Endothelial cell of umbilical vein (primary cell): ENCODE measurements around the gene PER1. TPM values are rescaled to one million over a fixed set of nuclear protein-coding genes. Genes with fewer than 3 reads are reported as not detected.
A peak's percentile ranks its signal among the peaks of the same experiment; 100 is the strongest.

Experiments used
- BruUV-seq: library from RNA; stranded (reverse); fragments of 400-500 nt; replicated peaks from 2 replicates; lab custom pipeline; 2021; lab: Mats Ljungman, UMichigan
- CTCF ChIA-PET: fragments of 300-600, 350-600 bp; sonication (Branson Sonifier 250); formaldehyde crosslinking; loops from one replicate; lab custom pipeline; 2021; ENCODE audit warnings: antibody characterized with exemption, inconsistent platforms; lab: Charles Lee
- POLR2A ChIA-PET: fragments of 300-600, 350-600 bp; sonication (Branson Sonifier 250); formaldehyde crosslinking; loops from one replicate; lab custom pipeline; 2021; ENCODE audit warnings: antibody characterized with exemption, inconsistent platforms; lab: Charles Lee
- DNase-seq: peaks from one replicate; pipeline ENCODE4 v3.0.0-alpha.2; 2011; ENCODE audit warnings: low read depth, low spot score
- FAIRE-seq: peaks from 2 replicates; lab custom pipeline; 2011; peaks lifted over from hg19 to GRCh38; lab: Jason Lieb, UNC
- H2AFZ ChIP-seq: 2 replicates; pipeline ENCODE4 v1.6.0; 2012; ENCODE audit warnings: low read depth, low read length, control low read depth, inconsistent platforms
- H3K27ac ChIP-seq: 2 replicates; pipeline ENCODE4 v1.5.1; 2011; ENCODE audit warnings: low read depth, mild to moderate bottlenecking, control low read depth, low read length, moderate library complexity; ENCODE audit not compliant: insufficient read depth
- H3K27me3 ChIP-seq, 2 experiments: 2 replicates each; pipeline versions ENCODE4 v1.6.0 to v1.6.1; 2011; ENCODE audit warnings: low read length in 2 of 2, mixed read lengths in 1 of 2; ENCODE audit not compliant: control insufficient read depth in 2 of 2, insufficient read depth in 2 of 2
- H3K36me3 ChIP-seq, 2 experiments: 2 replicates in 1 of 2; 3 replicates in 1 of 2; pipeline ENCODE4 v1.5.1; 2011; ENCODE audit warnings: low read length in 2 of 2, mild to moderate bottlenecking in 1 of 2, moderate library complexity in 1 of 2; ENCODE audit not compliant: control insufficient read depth in 2 of 2, insufficient read depth in 2 of 2; ENCODE audit errors: extremely low read depth in 1 of 2
- H3K4me1 ChIP-seq: 3 replicates; pipeline ENCODE4 v1.5.1; 2011; ENCODE audit warnings: mild to moderate bottlenecking, low read length; ENCODE audit not compliant: control insufficient read depth, insufficient read depth; ENCODE audit errors: extremely low read depth
- H3K4me2 ChIP-seq: 2 replicates; pipeline ENCODE4 v1.6.1; 2011; ENCODE audit warnings: low read length, control low read depth, mixed read lengths; ENCODE audit not compliant: insufficient read depth
- H3K4me3 ChIP-seq, 3 experiments: fragments of 200-600 bp in 1 of 3; sonication (generic), shearing (Covaris generic) in 1 of 3; replicated peaks in 1 of 3; 2 replicates each; pipeline ENCODE4 v1.5.1; 2011 to 2016; ENCODE audit warnings: control low read depth in 3 of 3, low read length in 3 of 3, mild to moderate bottlenecking in 2 of 3, inconsistent platforms in 1 of 3, low read depth in 1 of 3, moderate library complexity in 1 of 3; ENCODE audit not compliant: insufficient read depth in 1 of 3
- H3K79me2 ChIP-seq: 2 replicates; pipeline ENCODE4 v1.6.0; 2012; ENCODE audit warnings: low read length, inconsistent platforms; ENCODE audit not compliant: control insufficient read depth, insufficient read depth
- H3K9ac ChIP-seq: replicated peaks from 2 replicates; pipeline ENCODE3; 2011; ENCODE audit warnings: low read length, control low read depth; ENCODE audit not compliant: insufficient read depth; ENCODE audit errors: extremely low read depth
- H3K9me1 ChIP-seq: replicated peaks from 3 replicates; pipeline ENCODE4 v1.6.0; 2011; ENCODE audit warnings: mild to moderate bottlenecking, low read length; ENCODE audit not compliant: control insufficient read depth, insufficient read depth; ENCODE audit errors: extremely low read depth
- H3K9me3 ChIP-seq: replicated peaks from 2 replicates; pipeline ENCODE4 v1.5.1; 2012; ENCODE audit warnings: low read length, inconsistent platforms; ENCODE audit not compliant: control insufficient read depth, insufficient read depth
- H4K20me1 ChIP-seq: replicated peaks from 2 replicates; pipeline ENCODE3; 2011; ENCODE audit warnings: mild to moderate bottlenecking, low read length; ENCODE audit not compliant: control insufficient read depth, insufficient read depth; ENCODE audit errors: extremely low read depth
- CTCF ChIP-seq, 2 donors: IDR thresholded peaks; 1 replicate in 1 of 2; 2 replicates in 1 of 2; pipeline ENCODE4 v1.5.1; 2011; ENCODE audit warnings: low read length in 2 of 2, mild to moderate bottlenecking in 2 of 2, moderate library complexity in 2 of 2, control low read depth in 1 of 2, inconsistent platforms in 1 of 2, low read depth in 1 of 2; ENCODE audit not compliant: insufficient read depth in 1 of 2; ENCODE audit errors: extremely low read depth in 1 of 2
- GATA2 ChIP-seq: IDR thresholded peaks from 2 replicates; pipeline ENCODE4 v1.7.0; 2011; ENCODE audit warnings: low read depth, mild to moderate bottlenecking, moderate library complexity, mixed read lengths, low read length; ENCODE audit not compliant: insufficient read length, insufficient read depth
- dilution Hi-C: fragments of 300-500 bp; cut with MboI; formaldehyde crosslinking; loops from one replicate; pipeline ENCODE4 v1.15.0; 2019; ENCODE audit warnings: low sequenced_read_pairs; ENCODE audit not compliant: extremely low pct_ligation_motif_present
- intact Hi-C: fragments of 100-400 bp; cut with micrococcal nuclease; formaldehyde crosslinking; loops from one replicate; pipeline ENCODE4 v1.10.0; 2022
- polyA plus RNA-seq, 4 experiments: library from polyadenylated mRNA; depleted of rRNA in 3 of 4; stranded (reverse) in 3 of 4; unstranded in 1 of 4; fragments of >200 nt; gene quantifications; 2 replicates each; pipeline versions ENCODE4 v1.2.1 to v1.2.3, GENCODE V29; 2011 to 2012; ENCODE audit warnings: missing spikeins in 1 of 4
- total RNA-seq: library from RNA; stranded (reverse); gene quantifications from 2 replicates; pipeline ENCODE4 v1.2.3, GENCODE V29; 2021

Gene PER1
- total and polyA plus RNA-seq, 2 donors (not counting 3 experiments of a cell fraction or from before 2014, with no cell fraction given): 12.1 to 32.1 TPM

- Histone ChIP-seq H3K27me3 (peaks cover 24 to 31% of the 10 kb centered on the region in 2 experiments), H3K9me1 (no peaks in the 10 kb centered on the region), H3K27ac (no peak overlapping the region), H4K20me1 (peaks cover 3% of the 10 kb centered on the region), H2AFZ (peak overlapping the region; percentile 8), H3K9ac (peak overlapping the region; percentile 25), H3K4me1 (peaks cover 45% of the 10 kb centered on the region), H3K79me2 (no peaks in the 10 kb centered on the region), H3K4me3 (peak overlapping the region; percentile 42 to 51 (median 50)), H3K4me2 (peak overlapping the region; percentile 54), H3K36me3 (no peaks in the 10 kb centered on the region), H3K9me3 (no peaks in the 10 kb centered on the region)
- ChIA-PET POLR2A (interaction anchor here (1.6 to 2.7 kb wide), 2 partner anchors 52 to 53 kb away, joined by 4 to 16 read pairs; no protein-coding TSS in a partner anchor), CTCF (interaction anchor here (0.9 to 6.8 kb wide), 11 partner anchors 11 to 103 kb away, joined by 3 to 51 read pairs (median 6); no protein-coding TSS in a partner anchor)
- DNase-seq: peak; percentile 72
- BruUV-seq: no TSS peak
- intact Hi-C loops: loop anchor here (1.0 to 5.0 kb wide), 5 partner anchors 38 to 278 kb away; no protein-coding TSS in a partner anchor
- TF ChIP-seq GATA2 (no peak), CTCF (IDR thresholded peaks at IDR 0.05; ENCODE audit: extremely low read depth in 1 of 2, insufficient read depth in 1 of 2, low read depth in 1 of 2, low read length in 2 of 2) (peak; percentile 29 to 48)
- dilution Hi-C loops: no loop called here
- FAIRE-seq: peak; percentile 61
Measured at GRCh38 chr17:8120520-8121406, 31.4 kb downstream of the PER1 start.
